ENCODE data around the gene SDK1.
"Not testable (repeated sequence)": the region's sequence is repeated elsewhere in the genome, so short reads cannot be mapped to it uniquely, and the experiment has no call there.

The SDK1 gene

GRCh38 chr7:4307316-4308204, 1006.5 kb downstream of the SDK1 start:
- DNase-seq, result no peak

- no peak for DNase-seq
Measured at GRCh38 chr7:4308205-4308590, 1007.1 kb downstream of the SDK1 start.

- not testable (repeated sequence) for DNase-seq
Measured at GRCh38 chr7:4313911-4314310, 1012.9 kb downstream of the SDK1 start.

- DNase-seq, result not testable (repeated sequence)
Measured at GRCh38 chr7:4314316-4314715, 1013.3 kb downstream of the SDK1 start.
